Ishikawa (cell line): ENCODE data around the gene C14orf132.

ENCODE experiments used
- CEBPB ChIP-seq: IDR thresholded peaks from 2 replicates; pipeline ENCODE4 v1.6.1; 2012
- CREB1 ChIP-seq: IDR thresholded peaks from 2 replicates; pipeline ENCODE4 v1.6.1; 2012; ENCODE audit warnings: low read depth
- EGR1 ChIP-seq: IDR thresholded peaks from 2 replicates; pipeline ENCODE4 v1.6.1; 2012
- EP300 ChIP-seq: IDR thresholded peaks from 2 replicates; pipeline ENCODE4 v1.6.1; 2012; ENCODE audit warnings: borderline replicate concordance
- FOXM1 ChIP-seq: IDR thresholded peaks from 2 replicates; pipeline ENCODE4 v1.6.1; 2012; ENCODE audit warnings: low read depth, borderline replicate concordance
- MAX ChIP-seq: IDR thresholded peaks from 2 replicates; pipeline ENCODE4 v1.6.1; 2012
- NFIC ChIP-seq: IDR thresholded peaks from 2 replicates; pipeline ENCODE4 v1.6.1; 2012
- RAD21 ChIP-seq: IDR thresholded peaks from 2 replicates; pipeline ENCODE4 v1.6.1; 2012; ENCODE audit warnings: low read depth
- REST ChIP-seq: IDR thresholded peaks from 2 replicates; pipeline ENCODE4 v1.6.1; 2012; ENCODE audit warnings: low read depth, mild to moderate bottlenecking
- TAF1 ChIP-seq: IDR thresholded peaks from 2 replicates; pipeline ENCODE4 v1.6.1; 2012; ENCODE audit warnings: low read depth, mild to moderate bottlenecking
- TCF12 ChIP-seq: IDR thresholded peaks from 2 replicates; pipeline ENCODE4 v1.6.1; 2012; ENCODE audit warnings: low read depth
- TEAD4 ChIP-seq: IDR thresholded peaks from 2 replicates; pipeline ENCODE4 v1.6.1; 2012
- USF1 ChIP-seq: IDR thresholded peaks from 2 replicates; pipeline ENCODE4 v1.6.1; 2012
- YY1 ChIP-seq: IDR thresholded peaks from 2 replicates; pipeline ENCODE4 v1.6.1; 2012; ENCODE audit warnings: low read depth
- ZBTB7A ChIP-seq: IDR thresholded peaks from 2 replicates; pipeline ENCODE4 v1.6.1; 2012; ENCODE audit warnings: low read depth

The C14orf132 gene

GRCh38 chr14:96052541-96053247, 13.5 kb downstream of the C14orf132 start:
- TF ChIP-seq CREB1, result no peak
- no peak for TF ChIP-seq YY1
- TF ChIP-seq TEAD4, result no peak
- TF ChIP-seq FOXM1, result no peak
- TF ChIP-seq ZBTB7A, result no peak
- TF ChIP-seq TAF1, result no peak
- TF ChIP-seq TCF12, result no peak
- TF ChIP-seq EGR1, result no peak
- TF ChIP-seq MAX, result no peak

GRCh38 chr14:96053248-96053599, 14.1 kb downstream of the C14orf132 start:
- no peak for TF ChIP-seq TCF12
- TF ChIP-seq RAD21, result no peak
- TF ChIP-seq MAX, result no peak

GRCh38 chr14:96053600-96054381, 14.6 kb downstream of the C14orf132 start:
- TF ChIP-seq NFIC, result no peak

- TF ChIP-seq EGR1 (no peak), TCF12 (no peak), TAF1 (no peak), REST (no peak), CEBPB (no peak), CREB1 (no peak), FOXM1 (no peak), NFIC (no peak), MAX (no peak), USF1 (no peak), EP300 (no peak), YY1 (no peak), TEAD4 (no peak), RAD21 (no peak), ZBTB7A (no peak)
These were observed 15.5 kb downstream of the C14orf132 start for GRCh38 chr14:96054661-96055060.

GRCh38 chr14:96055065-96055752, 16.0 kb downstream of the C14orf132 start:
- no peak for TF ChIP-seq USF1

GRCh38 chr14:96055753-96056508, 16.8 kb downstream of the C14orf132 start:
- no peak for TF ChIP-seq EGR1
- TF ChIP-seq NFIC, result no peak
- TF ChIP-seq MAX, result no peak
- TF ChIP-seq RAD21, result no peak
